ENCODE measurements around the gene TMEM220.
A peak's percentile ranks its signal among the peaks of the same experiment; 100 is the strongest.

TMEM220 gene
- long read RNA-seq, donor 1, partial matches to known transcripts: 0 of 3 reads
- long read RNA-seq, donor 1, other reads (novel, unspliced or antisense): 0 of 3 reads
- long read RNA-seq, donor 2, partial matches to known transcripts: 0 of 4 reads
- long read RNA-seq, donor 2, other reads (novel, unspliced or antisense): 0 of 4 reads
- long read RNA-seq, donor 3, partial matches to known transcripts: 0 of 3 reads
- long read RNA-seq, donor 3, other reads (novel, unspliced or antisense): 0 of 3 reads
- long read RNA-seq, donor 4, partial matches to known transcripts: 0 of 6 reads
- long read RNA-seq, donor 4, other reads (novel, unspliced or antisense): 0 of 6 reads
- long read RNA-seq, donor 5, partial matches to known transcripts: 0 of 3 reads
- long read RNA-seq, donor 5, other reads (novel, unspliced or antisense): 0 of 3 reads
- long read RNA-seq, donor 6, partial matches to known transcripts: 0 of 5 reads
- long read RNA-seq, donor 6, other reads (novel, unspliced or antisense): 0 of 5 reads
- long read RNA-seq, donor 7: 0 reads
- long read RNA-seq, donor 8, partial matches to known transcripts: 0 of 4 reads
- long read RNA-seq, donor 8, other reads (novel, unspliced or antisense): 0 of 4 reads

DNA sequence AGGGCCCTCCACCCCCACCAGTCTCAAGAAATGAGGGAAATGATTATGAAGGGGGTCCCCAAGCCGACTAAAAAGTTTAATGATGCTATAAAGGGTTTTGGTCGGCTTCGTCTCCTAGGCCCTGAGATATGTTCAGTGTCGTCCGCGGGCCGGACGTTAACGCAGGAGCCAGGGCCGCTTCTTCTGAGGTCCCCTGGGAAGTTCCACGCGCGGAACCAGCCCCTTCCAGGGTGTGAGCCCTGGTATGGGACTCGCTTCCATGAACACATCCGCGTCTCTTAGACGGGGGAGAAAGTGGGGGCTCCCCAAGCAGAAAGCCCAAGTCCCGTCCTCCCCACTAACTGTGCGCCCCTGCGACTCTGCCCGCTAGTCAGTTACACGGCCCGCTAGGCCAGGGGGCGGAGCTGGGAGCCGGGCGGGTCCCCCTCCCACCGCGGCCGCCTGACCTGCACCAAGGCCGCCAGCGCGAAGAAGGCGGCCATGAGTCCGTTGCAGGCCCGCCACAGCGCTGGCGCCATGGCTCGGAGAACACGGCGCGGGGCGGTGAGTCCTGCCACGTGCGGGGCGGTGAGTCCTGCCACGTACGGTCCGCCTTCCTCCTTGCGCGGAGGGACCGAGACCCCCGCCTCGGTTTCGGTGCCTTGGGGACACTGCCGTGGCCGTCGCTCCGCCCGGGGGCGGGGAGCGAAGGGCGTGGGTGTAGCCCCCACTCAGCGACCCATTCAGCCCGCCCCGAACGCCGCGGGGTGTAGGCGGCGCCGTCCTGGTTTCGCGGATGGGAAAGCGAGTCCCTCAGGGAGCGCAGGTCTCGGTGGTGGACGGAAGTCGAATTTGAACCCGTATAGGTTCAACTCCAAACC, at the start of gene TMEM220:
TMEM220 (minus strand) TSS at position 690 of the 860 bp plus-strand sequence; CDS start at position 518, 172 bp downstream.
- peak; percentile 96 for DNase-seq

DNA sequence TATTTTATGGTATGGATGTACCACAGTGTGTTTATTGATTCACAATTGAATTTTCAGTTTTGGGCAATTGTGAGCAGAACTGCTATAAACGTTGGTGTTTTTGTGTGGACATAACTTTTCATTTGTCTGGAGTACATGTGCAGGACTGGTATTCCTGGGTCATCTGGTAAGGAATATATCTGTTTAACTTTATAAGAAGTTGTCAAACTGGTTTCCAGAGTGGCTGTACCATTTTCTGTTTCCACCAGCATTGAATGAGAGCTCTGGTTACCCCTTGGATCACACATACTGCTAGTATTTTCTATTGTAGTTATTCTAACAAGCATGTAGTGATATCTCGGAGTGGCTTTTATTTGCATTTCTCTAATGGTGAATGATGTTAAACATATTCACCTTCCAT, 49.8 kb upstream of the TMEM220 start:
- no peak for DNase-seq

DNA sequence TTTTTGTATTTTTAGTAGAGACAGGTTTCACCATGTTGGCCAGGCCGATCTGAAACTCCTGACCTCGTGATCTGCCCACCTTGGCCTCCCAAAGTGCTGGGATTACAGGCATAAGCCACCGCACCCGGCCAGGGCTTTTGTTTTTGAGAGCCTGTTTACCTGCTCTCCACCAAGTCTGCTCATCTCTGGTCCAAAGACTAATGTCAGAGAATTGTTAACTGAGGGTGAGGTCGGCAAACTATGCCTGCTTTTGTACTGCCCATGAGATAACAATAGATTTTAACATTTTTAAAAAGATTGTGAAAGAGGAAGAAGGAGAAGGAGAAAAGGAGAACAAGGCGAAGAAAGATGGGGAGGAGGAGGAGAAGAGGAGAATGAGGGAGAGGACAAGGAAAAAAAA, 48.1 kb upstream of the TMEM220 start:
- DNase-seq: no peak

DNA sequence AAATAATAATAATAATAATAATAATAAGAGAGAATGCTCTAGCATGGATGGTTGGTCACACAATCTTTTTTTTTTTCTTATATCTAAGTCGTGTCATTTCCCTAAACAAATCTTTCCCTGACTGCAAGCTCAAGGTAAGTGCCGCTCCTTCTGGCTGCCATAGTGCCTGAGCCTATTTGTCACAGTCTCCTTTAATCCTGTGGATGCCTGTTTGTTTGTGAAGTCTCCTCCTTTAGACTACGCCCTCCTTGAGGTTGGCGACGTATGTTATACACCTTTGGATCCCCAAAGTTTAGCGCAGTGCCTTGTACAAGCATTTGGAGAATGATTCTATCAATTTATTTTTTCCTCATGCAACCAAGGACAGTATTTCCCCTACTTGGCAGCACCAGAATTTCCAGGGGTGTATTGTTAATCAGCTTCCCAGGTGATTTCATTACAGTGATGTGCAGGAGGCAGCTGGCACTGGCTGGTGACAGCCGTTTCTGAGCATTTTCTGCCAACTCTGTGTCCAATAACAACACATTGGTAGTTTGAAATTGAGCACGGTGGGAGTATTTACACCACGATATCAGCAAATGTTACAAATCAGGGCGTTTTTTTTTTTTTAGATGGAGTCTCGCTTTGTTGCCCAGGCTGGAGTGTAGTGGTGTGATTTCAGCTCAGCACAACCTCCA, 47.4 kb upstream of the TMEM220 start:
- no peak for DNase-seq

DNA sequence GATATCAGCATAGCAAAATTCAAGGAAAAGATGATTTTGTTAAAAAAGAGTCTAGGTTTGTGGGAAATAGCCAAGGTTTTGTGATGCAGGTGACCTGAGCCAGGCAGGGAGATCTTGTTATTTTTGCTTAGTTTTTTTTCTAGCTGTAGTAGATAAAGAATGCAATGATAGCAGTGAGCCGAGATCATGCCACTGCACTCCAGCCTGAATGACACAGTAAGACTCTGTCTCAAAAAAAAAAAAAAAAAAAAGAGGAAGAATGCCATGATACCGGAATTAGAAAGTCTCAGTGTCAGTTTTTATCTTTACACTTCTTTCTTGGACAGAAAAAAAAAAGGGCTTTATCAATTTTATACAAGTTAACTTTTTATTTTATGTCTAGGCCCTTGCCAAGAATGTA, 46.6 kb upstream of the TMEM220 start:
- no peak for DNase-seq

DNA sequence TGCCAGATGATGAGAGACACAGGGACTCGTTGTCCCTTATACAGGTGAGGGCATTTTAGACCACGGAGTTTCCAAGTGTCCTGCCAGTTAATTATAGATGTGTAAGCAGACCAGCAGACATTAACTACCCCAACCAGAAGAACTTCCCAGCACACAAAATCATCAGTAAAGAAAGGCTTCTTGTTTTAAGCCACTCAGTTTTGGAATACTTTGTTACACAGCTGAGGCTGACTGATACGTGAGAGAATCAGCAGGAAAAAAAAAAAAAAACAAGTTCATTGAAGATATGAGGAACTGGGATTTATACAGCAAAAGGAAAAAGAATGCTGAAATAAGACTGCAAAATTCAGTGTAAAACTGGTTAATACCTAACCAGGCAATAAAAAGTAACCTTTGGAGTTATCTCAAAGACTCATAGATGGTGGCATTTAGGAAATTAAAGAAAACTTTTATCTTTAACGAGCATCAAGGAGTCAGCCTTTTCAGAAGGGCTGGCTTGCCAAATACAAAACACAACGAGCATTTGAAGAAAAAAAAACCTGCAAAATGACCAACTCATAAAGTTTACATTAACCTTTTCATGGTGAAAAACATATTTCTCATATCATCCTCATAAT, 46.0 kb upstream of the TMEM220 start:
- no peak for DNase-seq

DNA sequence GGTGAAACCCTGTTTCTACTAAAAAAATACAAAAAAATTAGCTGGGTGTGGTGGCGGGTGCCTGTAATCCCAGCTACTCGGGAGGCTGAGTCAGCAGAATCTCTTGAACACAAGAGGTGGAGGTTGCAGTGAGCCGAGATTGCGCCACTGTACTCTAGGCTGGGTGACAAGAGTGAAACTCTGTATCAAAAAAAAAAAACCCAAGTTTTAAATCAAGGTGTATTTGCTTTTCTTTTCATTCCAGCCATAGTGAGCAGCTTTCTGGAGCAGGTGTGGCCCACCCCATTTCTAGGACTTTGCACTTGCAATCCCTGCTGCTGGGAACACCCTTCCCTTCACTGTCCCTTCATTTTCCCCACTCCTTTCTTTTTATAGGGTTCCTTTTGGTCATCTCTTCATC, 45.2 kb upstream of the TMEM220 start:
- no peak for DNase-seq

DNA sequence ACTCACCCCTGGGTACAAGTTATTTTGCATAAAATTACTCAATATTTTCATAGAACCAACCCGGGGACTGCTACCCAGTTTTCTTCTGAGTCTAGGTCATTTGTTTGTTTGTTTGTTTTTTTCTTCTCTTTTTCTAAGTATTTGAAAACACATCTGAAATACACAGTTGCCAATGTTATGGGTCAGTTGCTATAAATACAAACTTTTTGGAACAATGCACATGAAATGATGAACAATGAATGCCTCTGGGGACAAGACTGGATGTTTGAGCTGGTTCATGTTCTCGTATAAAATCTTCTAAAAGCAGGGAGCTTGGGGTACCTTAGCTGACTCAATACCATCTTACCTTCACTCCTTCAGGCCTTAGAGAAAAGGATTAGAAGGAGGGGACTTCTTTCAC, 43.6 kb upstream of the TMEM220 start:
- no peak for DNase-seq

DNA sequence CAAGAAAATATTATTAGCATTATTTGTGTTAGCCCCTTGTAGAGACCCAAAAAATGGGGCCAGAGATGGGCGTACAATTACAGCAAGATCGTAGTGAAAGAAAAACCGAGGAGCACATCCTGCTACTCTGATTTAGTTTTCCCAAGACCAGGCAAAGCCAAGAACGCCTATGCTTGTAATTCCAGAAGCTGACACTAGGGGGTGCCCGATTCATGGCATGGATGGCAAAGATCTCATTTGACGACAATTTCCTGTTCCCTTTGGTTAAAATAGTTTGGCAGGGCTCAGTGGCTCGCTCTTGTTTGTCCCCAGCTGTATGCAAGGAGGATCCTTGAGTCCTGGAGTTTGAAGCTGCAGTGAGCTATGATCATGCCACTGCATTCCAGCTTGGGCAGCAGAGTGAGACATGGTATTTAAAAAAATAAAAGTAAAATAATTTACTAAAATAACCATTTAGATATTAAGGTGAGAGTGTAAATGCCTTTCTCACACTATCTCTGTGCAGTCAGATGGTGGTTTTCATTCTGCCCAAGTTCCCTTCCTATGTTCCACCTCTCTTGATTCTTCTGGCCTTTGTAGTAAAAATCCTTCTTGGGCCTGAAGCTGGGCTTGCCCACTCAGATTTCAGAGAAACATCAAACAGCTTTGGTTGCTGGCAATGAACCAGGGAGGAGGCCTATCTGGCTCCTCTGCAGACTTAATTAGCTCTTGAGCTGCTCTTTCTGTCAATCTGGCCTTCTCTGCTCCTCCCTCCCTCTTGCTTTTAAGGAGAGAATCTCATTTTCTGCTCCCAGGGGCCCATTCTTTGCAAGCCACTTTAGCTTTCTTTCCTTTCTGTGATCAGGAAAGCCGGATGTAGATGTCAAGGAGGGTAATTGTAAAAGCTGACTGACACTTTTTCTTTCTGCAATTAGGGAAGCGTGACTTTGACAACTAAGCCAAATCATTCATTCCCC, 42.9 kb upstream of the TMEM220 start:
- no peak for DNase-seq

DNA sequence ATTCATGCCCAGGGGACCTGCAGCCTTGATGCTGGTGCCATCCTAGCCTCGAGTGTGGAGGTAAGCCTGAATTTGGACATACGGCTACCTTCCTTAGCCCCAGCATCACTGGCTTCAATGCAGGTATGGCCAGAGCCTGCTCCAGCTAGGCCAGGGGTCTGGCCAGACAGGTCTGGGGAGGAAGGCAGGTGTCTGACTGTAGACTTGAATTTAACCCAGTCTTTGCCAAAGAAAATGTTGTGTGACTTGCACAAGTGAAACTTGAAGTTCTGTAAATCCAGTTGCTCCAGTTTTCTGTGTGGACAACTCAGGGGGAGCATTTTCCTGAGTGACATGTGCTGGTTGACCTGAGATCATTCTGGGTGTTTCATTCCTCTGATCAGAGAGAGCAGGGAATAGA, 41.3 kb upstream of the TMEM220 start:
- DNase-seq: no peak

DNA sequence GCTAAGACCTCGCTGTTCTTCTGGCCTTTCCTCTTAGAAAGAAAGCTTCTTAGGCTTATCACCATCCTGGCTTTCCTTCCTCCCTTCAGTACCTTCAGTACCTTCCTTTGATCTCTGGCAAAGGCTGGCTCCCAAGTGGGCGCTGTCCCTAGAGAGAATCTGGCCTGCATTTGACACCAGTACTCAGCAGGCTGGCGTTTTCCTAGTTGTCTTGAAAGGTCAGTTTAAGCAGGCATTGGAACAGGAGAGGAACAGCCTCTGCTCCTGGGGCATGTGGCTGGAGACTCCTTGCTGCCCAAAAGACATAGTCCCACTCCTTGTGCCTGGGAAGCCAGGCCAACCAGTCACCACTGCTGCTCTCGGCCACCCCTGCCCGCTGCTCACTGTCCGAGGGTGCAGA, 40.0 kb upstream of the TMEM220 start:
- no peak for DNase-seq

DNA sequence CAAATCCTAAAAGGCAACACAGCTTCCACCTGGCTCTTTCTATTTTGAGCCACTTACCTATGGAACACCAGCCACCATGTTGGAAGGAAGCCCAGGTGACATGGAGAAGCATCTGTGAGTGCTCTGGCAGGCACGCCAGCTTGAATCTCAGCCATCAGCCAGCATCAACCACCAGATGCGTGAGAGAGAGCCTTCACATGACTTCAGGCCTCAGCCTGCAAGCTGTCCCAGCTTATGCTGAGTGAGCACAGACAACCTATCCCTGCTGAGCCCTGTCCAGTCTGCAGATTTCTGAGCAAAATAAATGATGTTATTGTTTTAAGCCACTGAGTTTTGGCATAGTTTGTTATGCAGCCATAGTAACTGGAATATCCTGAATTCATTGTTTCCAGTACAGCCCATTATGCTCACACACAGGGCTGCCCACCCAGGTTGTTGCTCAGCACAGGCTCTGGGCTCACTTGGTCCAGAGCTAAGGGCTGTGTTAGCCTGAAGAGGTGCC, 39.0 kb upstream of the TMEM220 start:
- DNase-seq: no peak

DNA sequence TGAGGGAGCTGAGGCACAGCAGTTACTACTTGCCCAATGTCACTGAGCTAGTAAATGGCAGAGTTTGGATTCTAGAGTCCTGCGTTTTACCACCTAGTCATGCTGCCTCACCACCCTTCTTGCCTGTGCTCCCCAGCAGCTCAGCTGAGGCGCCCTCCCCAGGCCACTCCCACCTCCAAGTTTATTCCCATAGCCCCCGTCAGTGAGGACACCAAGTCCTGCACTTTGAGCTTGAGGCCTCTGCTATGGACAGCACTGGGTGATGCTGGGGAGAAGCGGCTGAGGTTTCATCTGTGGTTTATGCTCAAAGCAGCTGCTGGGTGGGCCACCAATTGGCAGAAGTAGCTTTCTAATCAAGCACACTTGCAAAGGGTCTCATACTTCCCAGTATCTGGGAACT, 37.4 kb upstream of the TMEM220 start:
- no peak for DNase-seq

DNA sequence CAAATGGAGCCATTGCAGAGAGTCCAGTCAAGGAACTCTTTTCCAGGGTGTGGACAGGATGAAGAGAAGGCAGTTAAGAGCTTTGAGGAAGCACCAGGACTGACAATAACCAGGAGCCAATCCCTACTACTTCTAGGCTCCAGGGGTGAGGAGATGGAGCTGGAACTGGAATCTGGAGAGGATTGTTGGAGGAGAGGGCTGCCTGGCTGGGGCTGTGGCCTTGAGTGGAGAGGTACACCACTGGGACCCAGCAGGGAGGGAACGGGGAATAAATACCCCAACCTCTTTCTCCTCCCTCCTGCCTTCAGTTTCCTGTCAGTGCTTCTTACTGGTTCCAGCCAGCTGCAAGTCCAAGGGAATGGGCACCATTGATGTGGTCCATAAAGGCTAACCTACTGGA, 32.2 kb upstream of the TMEM220 start:
- no peak for DNase-seq

DNA sequence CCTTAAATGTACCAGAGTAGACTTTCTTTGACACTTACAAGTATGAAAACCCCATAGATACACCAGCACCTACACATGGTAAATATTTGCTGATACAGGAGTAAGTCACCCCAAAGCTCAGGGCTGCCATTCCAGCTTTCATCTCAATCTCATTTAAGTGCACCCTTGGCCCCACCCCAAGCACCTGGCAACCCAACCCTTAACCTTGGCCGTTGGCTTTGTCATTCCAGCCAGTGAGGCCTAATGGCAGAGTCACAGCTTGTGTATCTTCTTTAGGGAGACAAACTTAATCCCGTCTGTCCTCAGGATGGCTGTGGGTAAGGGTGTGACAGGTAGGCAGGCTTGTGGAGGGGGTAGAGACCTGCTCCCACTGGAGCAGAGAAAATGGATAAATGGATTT, 31.5 kb upstream of the TMEM220 start:
- no peak for DNase-seq

DNA sequence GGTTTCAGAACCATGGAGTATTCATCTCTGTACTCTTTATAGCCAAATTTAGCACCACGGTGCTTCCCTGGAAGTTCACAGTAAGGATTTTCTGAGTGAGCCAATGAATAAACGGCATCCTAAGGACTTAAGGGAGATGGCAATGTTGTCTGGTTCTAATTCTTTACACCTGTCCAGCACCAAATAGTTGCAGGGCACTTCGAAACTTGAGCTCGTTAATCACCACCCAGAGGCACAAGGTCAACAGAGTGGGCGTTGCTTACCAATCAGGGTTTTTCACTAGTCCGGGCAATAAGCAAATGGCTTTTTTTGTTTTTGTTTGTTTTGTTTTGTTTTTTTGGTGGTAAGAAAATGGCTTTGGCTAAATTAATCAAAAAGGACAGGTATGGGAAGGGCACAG, 28.2 kb upstream of the TMEM220 start:
- DNase-seq: no peak

DNA sequence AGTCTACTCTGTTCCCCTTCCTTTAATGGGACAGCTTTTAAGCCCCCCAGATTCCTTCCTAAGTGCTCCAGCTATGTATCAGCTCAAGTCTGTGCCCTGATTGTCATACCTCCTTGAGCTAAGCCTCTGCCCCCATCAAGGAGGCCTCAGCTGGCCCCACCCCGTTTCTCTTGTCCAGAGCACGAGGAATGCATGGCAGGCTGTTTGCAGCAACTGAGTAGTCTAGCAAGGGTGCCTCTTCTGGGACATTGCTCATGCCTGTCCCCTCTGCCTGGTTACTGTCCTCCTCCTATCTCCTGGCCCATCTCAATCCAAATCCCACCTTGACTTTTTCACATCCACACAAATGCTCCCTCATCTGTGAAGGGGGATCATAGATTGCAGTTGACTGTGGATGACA, 27.8 kb upstream of the TMEM220 start:
- DNase-seq: no peak

DNA sequence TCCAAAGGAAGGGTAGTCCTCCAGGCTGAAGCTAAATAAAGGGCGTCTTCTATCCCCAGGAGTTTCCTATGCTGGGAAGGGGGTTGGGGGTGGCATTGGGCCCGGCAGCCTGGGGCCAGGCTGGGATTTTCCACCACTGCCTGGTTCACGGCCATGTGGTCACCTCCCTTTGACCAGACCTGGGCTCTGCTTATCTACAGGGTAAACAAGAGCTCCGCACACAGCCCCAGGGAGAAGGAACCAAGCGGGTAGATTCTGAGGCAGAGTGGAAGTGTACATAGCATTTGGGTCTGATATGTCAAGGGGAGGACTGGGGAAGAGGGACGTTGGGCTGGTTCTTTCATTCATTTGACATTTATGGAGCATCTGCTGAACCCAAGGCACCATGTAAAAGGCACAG, 27.2 kb upstream of the TMEM220 start:
- DNase-seq: no peak

DNA sequence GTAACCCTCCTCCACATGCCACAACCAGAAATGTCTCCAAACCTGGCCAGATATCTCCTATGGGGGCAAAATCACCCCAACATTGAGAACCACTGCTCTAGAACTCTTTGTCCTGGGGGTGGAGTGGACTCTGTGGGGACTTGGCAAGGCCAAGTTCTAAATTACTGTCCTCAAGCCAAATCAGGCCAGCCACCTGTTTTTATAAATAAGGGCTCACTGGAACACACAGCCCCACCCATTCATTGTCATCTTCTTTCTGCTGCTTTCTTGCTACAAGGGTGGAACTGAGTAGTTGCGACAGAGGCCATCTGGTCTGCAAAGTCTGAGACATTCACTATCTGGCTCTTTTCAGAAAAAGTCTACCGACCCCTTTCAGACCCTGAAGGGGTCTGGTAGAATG, 26.8 kb upstream of the TMEM220 start:
- no peak for DNase-seq

DNA sequence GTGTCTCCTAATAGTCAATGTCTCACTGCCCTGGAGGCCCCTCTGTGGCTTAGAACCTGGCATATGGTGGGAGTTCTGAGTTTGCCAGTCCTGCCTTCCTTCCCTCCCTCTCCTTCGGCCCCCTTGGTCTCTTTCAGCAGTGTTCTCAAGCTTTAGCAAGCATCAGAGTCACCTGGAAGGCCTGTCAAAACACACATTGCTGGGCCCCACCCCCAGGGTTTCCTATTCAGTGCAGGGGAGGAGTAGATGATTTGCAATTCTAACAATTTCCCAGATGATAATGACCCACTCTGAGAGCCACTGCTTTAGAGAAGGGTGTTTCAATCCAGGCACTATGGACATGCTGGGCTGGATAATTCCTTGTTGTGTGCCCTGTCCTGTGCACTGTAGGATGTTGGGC, 26.4 kb upstream of the TMEM220 start:
- DNase-seq: no peak

Data from right kidney (tissue), 9 donors.